ENCODE data around the gene DLEC1. TPM values are rescaled to one million over a fixed set of nuclear protein-coding genes. Genes with fewer than 3 reads are reported as not detected.

DLEC1 gene
- total and polyA plus RNA-seq, 9 of the 15 experiments (the other 6 are each of a cell fraction or from before 2014, with no cell fraction given), result 0.07 to 0.08 TPM; not detected in 7

- TF ChIP-seq ZMIZ1 (IDR thresholded peaks at IDR 0.05; ENCODE audit: low read depth in 2 of 2, low read length in 2 of 2), result no peak
- TF ChIP-seq ZNF76 (CRISPR knock-in tag; IDR thresholded peaks at IDR 0.05; ENCODE audit: borderline replicate concordance), result 0 out of 2 replicates have a peak, but pooled peaks have one; percentile 34
- TF ChIP-seq ARHGAP35 (IDR thresholded peaks at IDR 0.05; ENCODE audit: partially characterized antibody), result no peak
- no peak for TF ChIP-seq ARID3A (IDR thresholded peaks at IDR 0.05; ENCODE audit: borderline replicate concordance, low read depth, low read length)
- TF ChIP-seq ETV5 (CRISPR knock-in tag; IDR thresholded peaks at IDR 0.05; ENCODE audit: low read depth), result no peak
- no peak for TF ChIP-seq HCFC1 (IDR thresholded peaks at IDR 0.05; ENCODE audit: low read depth, low read length)
- no peak for TF ChIP-seq CHD7 (IDR thresholded peaks at IDR 0.05; ENCODE audit: low read depth, low read length)
- no peak for TF ChIP-seq HDAC6 (IDR thresholded peaks at IDR 0.05; ENCODE audit: low read depth, low read length)
These were observed 20.4 kb upstream of the DLEC1 start (continued) for GRCh38 chr3:38018296-38019266.
